ENCODE results near the gene SPNS3.
A peak's percentile ranks its signal among the peaks of the same experiment; 100 is the strongest.

Gene SPNS3

DNA sequence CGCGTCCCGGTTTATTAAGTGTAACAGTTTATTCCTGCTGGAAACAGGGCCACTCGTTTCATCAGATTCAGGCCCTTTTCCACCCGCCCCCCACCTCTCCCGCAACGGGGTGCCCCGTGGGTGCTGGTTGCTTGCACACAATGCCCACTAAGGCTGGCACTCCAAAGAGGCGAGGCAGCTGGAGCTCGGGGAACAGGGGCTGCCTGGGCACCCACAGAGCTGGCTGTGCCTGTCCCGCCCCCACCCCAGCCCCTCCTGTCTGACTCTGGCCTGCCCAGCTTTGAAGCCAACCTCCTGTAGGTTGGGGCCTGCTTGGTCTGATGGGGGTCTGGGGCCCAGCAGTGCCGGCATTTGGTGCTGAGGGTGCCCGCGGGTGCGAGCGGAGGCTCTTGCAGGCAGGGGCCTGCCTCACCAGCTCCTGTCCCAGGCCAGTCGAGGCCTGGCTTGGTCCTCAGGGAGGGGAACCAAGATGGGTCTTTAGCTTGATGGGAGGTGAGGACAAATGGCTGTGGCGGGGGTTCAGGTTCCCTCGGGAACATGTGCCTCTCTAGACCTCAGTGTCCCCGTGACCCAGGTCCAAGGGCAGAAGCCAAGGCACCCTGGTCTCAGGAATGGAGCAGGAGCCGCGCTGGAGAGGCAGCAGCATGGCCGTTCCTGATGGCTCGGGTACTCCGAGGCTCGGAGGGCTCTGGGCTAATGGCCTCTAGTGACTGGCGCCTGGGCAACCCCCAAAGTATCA is 101.4 kb downstream of the SPNS3 start:
- no peak overlapping the region for H3K27ac ChIP-seq (ENCODE audit: extremely low read depth, low read depth, low read length)
- no peaks in the 10 kb centered on the region for H3K9me3 ChIP-seq (ENCODE audit: control insufficient read depth, insufficient read depth, low read depth, low read length)
- ChIA-PET CTCF (interaction anchor here (0.6 kb wide), 1 partner anchor 18 kb away, joined by 3 read pairs; no protein-coding TSS in a partner anchor), POLR2A (interaction anchor here (0.7 to 2.6 kb wide), 4 partner anchors 8 to 67 kb away, joined by 5 to 11 read pairs (median 7); partner anchors contain the start of gene MYBBP1A)
- no peaks in the 10 kb centered on the region for H3K4me1 ChIP-seq (ENCODE audit: control insufficient read depth, insufficient read depth, low read length)
- peak; percentile 7 for TF ChIP-seq GLIS2 (tag by site-specific recombination; IDR thresholded peaks at IDR 0.05)
- no peak for TF ChIP-seq BCL6B (tag by site-specific recombination; IDR thresholded peaks at IDR 0.05)
- TF ChIP-seq ZFHX2 (tag by site-specific recombination; conservative IDR thresholded peaks at IDR 0.05): no peak; the same call in 1 of the 2 replicates
- TF ChIP-seq ZNF707 (tag by site-specific recombination; IDR thresholded peaks at IDR 0.05): no peak
- peaks cover 0 to 32% of the 10 kb centered on the region in 2 experiments; a peak in 2 of 3 replicates for H3K36me3 ChIP-seq (ENCODE audit: control insufficient read depth in 2 of 2, insufficient read depth in 1 of 2, low read length in 2 of 2)
- no peak overlapping the region for H3K4me3 ChIP-seq (ENCODE audit: low read depth, low read length)

DNA sequence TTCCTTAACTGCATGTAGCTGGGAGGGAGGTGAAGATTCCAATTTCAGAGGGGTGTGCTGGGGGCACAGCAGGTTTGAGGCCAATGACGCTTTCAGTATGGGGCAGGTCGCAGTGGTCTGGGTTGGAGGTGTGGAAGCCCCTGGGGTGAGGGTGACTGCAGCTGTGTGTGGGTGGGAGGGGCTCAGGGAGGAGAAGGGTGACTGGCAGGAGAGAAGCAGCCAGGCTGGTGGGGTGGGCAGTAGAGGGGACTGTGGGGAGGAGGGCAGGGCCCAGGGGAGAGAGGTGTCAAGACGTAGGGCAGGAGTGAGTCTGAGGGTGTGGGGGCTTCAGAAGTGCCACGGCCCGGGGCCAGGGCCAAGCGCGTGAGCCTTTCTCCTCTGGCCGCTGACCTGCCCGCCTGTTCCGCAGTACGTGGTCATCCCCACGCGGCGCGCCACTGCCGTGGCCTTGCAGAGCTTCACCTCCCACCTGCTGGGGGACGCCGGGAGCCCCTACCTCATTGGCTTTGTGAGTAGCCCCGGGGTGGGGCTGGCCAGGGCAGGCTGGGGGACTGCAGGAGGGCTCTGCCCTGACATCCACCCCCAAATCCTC is 102.0 kb downstream of the SPNS3 start:
- H3K27ac ChIP-seq (ENCODE audit: extremely low read depth, low read depth, low read length): no peak overlapping the region
- CTCF ChIA-PET: interaction anchor here (0.6 kb wide), 1 partner anchor 18 kb away, joined by 3 read pairs; no protein-coding TSS in a partner anchor
- H3K36me3 ChIP-seq (ENCODE audit: control insufficient read depth in 2 of 2, insufficient read depth in 1 of 2, low read length in 2 of 2): peaks cover 0 to 39% of the 10 kb centered on the region in 2 experiments; a peak in 2 of 3 replicates
- no peaks in the 10 kb centered on the region for H3K9me3 ChIP-seq (ENCODE audit: control insufficient read depth, insufficient read depth, low read depth, low read length)
- POLR2A ChIA-PET: interaction anchor here (0.7 to 2.6 kb wide), 4 partner anchors 8 to 68 kb away, joined by 5 to 11 read pairs (median 7); partner anchors contain the start of gene MYBBP1A
- H3K4me1 ChIP-seq (ENCODE audit: control insufficient read depth, insufficient read depth, low read length): no peaks in the 10 kb centered on the region
- H3K4me3 ChIP-seq (ENCODE audit: low read depth, low read length): no peak overlapping the region
- TF ChIP-seq ZFP41 (tag by site-specific recombination; IDR thresholded peaks at IDR 0.05; ENCODE audit: borderline replicate concordance): no peak
- TF ChIP-seq ZIC2 (tag by site-specific recombination; IDR thresholded peaks at IDR 0.05): peak; percentile 39
- no peak for TF ChIP-seq GLI4 (tag by site-specific recombination; IDR thresholded peaks at IDR 0.05)
- TF ChIP-seq, protein P1, sequence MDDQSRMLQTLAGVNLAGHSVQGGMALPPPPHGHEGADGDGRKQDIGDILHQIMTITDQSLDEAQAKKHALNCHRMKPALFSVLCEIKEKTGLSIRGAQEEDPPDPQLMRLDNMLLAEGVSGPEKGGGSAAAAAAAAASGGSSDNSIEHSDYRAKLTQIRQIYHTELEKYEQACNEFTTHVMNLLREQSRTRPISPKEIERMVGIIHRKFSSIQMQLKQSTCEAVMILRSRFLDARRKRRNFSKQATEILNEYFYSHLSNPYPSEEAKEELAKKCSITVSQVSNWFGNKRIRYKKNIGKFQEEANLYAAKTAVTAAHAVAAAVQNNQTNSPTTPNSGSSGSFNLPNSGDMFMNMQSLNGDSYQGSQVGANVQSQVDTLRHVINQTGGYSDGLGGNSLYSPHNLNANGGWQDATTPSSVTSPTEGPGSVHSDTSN (CRISPR knock-in tag; IDR thresholded peaks at IDR 0.05): no peak
- no peak for TF ChIP-seq ZNF837 (tag by site-specific recombination; IDR thresholded peaks at IDR 0.05)
- TF ChIP-seq, protein P2, sequence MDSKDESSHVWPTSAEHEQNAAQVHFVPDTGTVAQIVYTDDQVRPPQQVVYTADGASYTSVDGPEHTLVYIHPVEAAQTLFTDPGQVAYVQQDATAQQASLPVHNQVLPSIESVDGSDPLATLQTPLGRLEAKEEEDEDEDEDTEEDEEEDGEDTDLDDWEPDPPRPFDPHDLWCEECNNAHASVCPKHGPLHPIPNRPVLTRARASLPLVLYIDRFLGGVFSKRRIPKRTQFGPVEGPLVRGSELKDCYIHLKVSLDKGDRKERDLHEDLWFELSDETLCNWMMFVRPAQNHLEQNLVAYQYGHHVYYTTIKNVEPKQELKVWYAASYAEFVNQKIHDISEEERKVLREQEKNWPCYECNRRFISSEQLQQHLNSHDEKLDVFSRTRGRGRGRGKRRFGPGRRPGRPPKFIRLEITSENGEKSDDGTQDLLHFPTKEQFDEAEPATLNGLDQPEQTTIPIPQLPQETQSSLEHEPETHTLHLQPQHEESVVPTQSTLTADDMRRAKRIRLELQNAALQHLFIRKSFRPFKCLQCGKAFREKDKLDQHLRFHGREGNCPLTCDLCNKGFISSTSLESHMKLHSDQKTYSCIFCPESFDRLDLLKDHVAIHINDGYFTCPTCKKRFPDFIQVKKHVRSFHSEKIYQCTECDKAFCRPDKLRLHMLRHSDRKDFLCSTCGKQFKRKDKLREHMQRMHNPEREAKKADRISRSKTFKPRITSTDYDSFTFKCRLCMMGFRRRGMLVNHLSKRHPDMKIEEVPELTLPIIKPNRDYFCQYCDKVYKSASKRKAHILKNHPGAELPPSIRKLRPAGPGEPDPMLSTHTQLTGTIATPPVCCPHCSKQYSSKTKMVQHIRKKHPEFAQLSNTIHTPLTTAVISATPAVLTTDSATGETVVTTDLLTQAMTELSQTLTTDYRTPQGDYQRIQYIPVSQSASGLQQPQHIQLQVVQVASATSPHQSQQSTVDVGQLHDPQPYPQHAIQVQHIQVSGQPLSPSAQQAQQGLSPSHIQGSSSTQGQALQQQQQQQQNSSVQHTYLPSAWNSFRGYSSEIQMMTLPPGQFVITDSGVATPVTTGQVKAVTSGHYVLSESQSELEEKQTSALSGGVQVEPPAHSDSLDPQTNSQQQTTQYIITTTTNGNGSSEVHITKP (tag by site-specific recombination; IDR thresholded peaks at IDR 0.05): peak; percentile 42; the same call in 1 of the 2 replicates
- TF ChIP-seq ZNF274 (IDR thresholded peaks at IDR 0.05; ENCODE audit: low read length): no peak
- no peak for TF ChIP-seq ZNF274 (tag by site-specific recombination; IDR thresholded peaks at IDR 0.05; ENCODE audit: borderline replicate concordance)
- TF ChIP-seq, protein P3, sequence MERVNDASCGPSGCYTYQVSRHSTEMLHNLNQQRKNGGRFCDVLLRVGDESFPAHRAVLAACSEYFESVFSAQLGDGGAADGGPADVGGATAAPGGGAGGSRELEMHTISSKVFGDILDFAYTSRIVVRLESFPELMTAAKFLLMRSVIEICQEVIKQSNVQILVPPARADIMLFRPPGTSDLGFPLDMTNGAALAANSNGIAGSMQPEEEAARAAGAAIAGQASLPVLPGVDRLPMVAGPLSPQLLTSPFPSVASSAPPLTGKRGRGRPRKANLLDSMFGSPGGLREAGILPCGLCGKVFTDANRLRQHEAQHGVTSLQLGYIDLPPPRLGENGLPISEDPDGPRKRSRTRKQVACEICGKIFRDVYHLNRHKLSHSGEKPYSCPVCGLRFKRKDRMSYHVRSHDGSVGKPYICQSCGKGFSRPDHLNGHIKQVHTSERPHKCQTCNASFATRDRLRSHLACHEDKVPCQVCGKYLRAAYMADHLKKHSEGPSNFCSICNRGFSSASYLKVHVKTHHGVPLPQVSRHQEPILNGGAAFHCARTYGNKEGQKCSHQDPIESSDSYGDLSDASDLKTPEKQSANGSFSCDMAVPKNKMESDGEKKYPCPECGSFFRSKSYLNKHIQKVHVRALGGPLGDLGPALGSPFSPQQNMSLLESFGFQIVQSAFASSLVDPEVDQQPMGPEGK (tag by site-specific recombination; IDR thresholded peaks at IDR 0.05): peak; percentile 57
- no peak for TF ChIP-seq ZNF221 (tag by site-specific recombination; IDR thresholded peaks at IDR 0.05; ENCODE audit: borderline replicate concordance)
- TF ChIP-seq ZNF707 (tag by site-specific recombination; IDR thresholded peaks at IDR 0.05): no peak
- TF ChIP-seq, protein P4, sequence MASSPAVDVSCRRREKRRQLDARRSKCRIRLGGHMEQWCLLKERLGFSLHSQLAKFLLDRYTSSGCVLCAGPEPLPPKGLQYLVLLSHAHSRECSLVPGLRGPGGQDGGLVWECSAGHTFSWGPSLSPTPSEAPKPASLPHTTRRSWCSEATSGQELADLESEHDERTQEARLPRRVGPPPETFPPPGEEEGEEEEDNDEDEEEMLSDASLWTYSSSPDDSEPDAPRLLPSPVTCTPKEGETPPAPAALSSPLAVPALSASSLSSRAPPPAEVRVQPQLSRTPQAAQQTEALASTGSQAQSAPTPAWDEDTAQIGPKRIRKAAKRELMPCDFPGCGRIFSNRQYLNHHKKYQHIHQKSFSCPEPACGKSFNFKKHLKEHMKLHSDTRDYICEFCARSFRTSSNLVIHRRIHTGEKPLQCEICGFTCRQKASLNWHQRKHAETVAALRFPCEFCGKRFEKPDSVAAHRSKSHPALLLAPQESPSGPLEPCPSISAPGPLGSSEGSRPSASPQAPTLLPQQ (tag by site-specific recombination; IDR thresholded peaks at IDR 0.05): no peak
- no peak for TF ChIP-seq ZNF776 (tag by site-specific recombination; IDR thresholded peaks at IDR 0.05; ENCODE audit: borderline replicate concordance)
- no peak for TF ChIP-seq ZNF239 (tag by site-specific recombination; IDR thresholded peaks at IDR 0.05)
- TF ChIP-seq BCL6B (tag by site-specific recombination; IDR thresholded peaks at IDR 0.05): no peak
- TF ChIP-seq ZNF138 (tag by site-specific recombination; IDR thresholded peaks at IDR 0.05; ENCODE audit: borderline replicate concordance): no peak
- no peak for TF ChIP-seq ZNF621 (tag by site-specific recombination; IDR thresholded peaks at IDR 0.05)
- TF ChIP-seq ZBTB48 (tag by site-specific recombination; IDR thresholded peaks at IDR 0.05): no peak
- TF ChIP-seq ZNF140 (tag by site-specific recombination; IDR thresholded peaks at IDR 0.05): no peak

All from HEK293 (cell line).